CD4-positive, alpha-beta T cell (primary cell): Measurements from ENCODE around the gene MEF2A. TPM values are rescaled to one million over a fixed set of nuclear protein-coding genes. Genes with fewer than 3 reads are reported as not detected.
A peak's percentile ranks its signal among the peaks of the same experiment; 100 is the strongest.

Source experiments
- ATAC-seq: fragments of 200-7000 bp; cut with Tn5 transposase; one replicate; pipeline ENCODE4 v1.10.0; 2022; ENCODE audit warnings: mild to moderate bottlenecking; ENCODE audit not compliant: poor library complexity
- CTCF ChIA-PET: fragments of 350-600 bp; sonication (Branson Sonifier 250); formaldehyde crosslinking; loops from one replicate; lab custom pipeline; 2021; ENCODE audit warnings: antibody characterized with exemption, inconsistent platforms; lab: Charles Lee
- POLR2A ChIA-PET: fragments of 350-600 bp; sonication (Branson Sonifier 250); formaldehyde crosslinking; loops from one replicate; lab custom pipeline; 2021; ENCODE audit warnings: antibody characterized with exemption, inconsistent platforms; lab: Charles Lee
- DNase-seq, 14 experiments: peaks; one replicate each; pipeline ENCODE4 v3.0.0-alpha.2; 2013 to 2020; ENCODE audit warnings: mixed read lengths in 2 of 14
- H3K27ac ChIP-seq, 2 donors: one replicate each; pipeline versions ENCODE4 v1.5.1 to v1.7.0; 2013; ENCODE audit warnings: low read length in 2 of 2, low read depth in 1 of 2, mild to moderate bottlenecking in 1 of 2
- H3K27me3 ChIP-seq, 2 experiments: 1 replicate in 1 of 2; 2 replicates in 1 of 2; pipeline versions ENCODE4 v1.6.1 to v1.7.0; 2013; ENCODE audit warnings: low read length in 2 of 2, control low read depth in 1 of 2, mild to moderate bottlenecking in 1 of 2, moderate library complexity in 1 of 2; ENCODE audit not compliant: insufficient read depth in 2 of 2, control insufficient read depth in 1 of 2
- H3K36me3 ChIP-seq: one replicate; pipeline ENCODE4 v1.6.1; 2013; ENCODE audit warnings: low read length, control low read depth; ENCODE audit not compliant: insufficient read depth
- H3K4me1 ChIP-seq: one replicate; pipeline ENCODE4 v1.6.1; 2013; ENCODE audit warnings: low read length, control low read depth; ENCODE audit not compliant: insufficient read depth
- H3K4me3 ChIP-seq: one replicate; pipeline ENCODE4 v1.5.1; 2013; ENCODE audit warnings: mild to moderate bottlenecking, low read length, moderate library complexity
- H3K9me3 ChIP-seq, 2 experiments: 1 replicate in 1 of 2; 2 replicates in 1 of 2; pipeline versions ENCODE4 v1.6.1 to v1.7.0; 2013; ENCODE audit warnings: low read length in 2 of 2, mild to moderate bottlenecking in 2 of 2, control low read depth in 1 of 2, moderate library complexity in 1 of 2; ENCODE audit not compliant: control insufficient read depth in 1 of 2, insufficient read depth in 1 of 2
- H3K27ac Mint-ChIP-seq: one replicate; pipeline ENCODE4 v1.8.0; 2020; ENCODE audit warnings: mixed read lengths
- H3K27me3 Mint-ChIP-seq: one replicate; pipeline ENCODE4 v1.8.0; 2021; ENCODE audit warnings: mixed read lengths
- H3K36me3 Mint-ChIP-seq: one replicate; pipeline ENCODE4 v1.8.0; 2021; ENCODE audit warnings: low read depth, mixed read lengths
- H3K4me1 Mint-ChIP-seq: one replicate; pipeline ENCODE4 v1.8.0; 2021; ENCODE audit warnings: low read depth, mixed read lengths
- H3K4me3 Mint-ChIP-seq: one replicate; pipeline ENCODE4 v1.8.0; 2020; ENCODE audit warnings: mild to moderate bottlenecking, mixed read lengths
- H3K9me3 Mint-ChIP-seq: one replicate; pipeline ENCODE4 v1.8.0; 2020; ENCODE audit warnings: mixed read lengths
- CTCF ChIP-seq: fragments of 200-600 bp; IDR thresholded peaks from one replicate; pipeline ENCODE4 v1.8.0; 2022; ENCODE audit warnings: antibody characterized with exemption, mild to moderate bottlenecking
- intact Hi-C, 2 experiments: fragments of 100-400 bp; cut with DNase I in 1 of 2; cut with micrococcal nuclease in 1 of 2; formaldehyde crosslinking; loops; one replicate each; pipeline versions ENCODE4 v1.15.1 to v1.9.0; 2023 to 2025; cut with DNase I, micrococcal nuclease
- total RNA-seq, 174 experiments: library from RNA in 2 of 174; stranded (reverse) in 2 of 174; gene quantifications; one replicate each; pipeline ENCODE4 v1.2.3 and lab custom pipeline; 2021 to 2026

MEF2A gene
- total RNA-seq, 2 experiments from 2014 or later: 23.2 to 24.9 TPM

GRCh38 chr15:99711625-99712024 lies 145.8 kb downstream of the MEF2A start:
- no peaks in the 10 kb centered on the region for H3K27me3 Mint-ChIP-seq
- intact Hi-C loops: no loop called here
- peaks cover 30% of the 10 kb centered on the region for H3K4me1 Mint-ChIP-seq
- Histone ChIP-seq H3K9me3 (no peaks in the 10 kb centered on the region), H3K36me3 (peaks cover 42% of the 10 kb centered on the region), H3K27ac (no peak overlapping the region), H3K4me1 (peaks cover 10% of the 10 kb centered on the region), H3K27me3 (no peaks in the 10 kb centered on the region), H3K4me3 (no peak overlapping the region)
- no peak for ATAC-seq
- no peak for TF ChIP-seq CTCF
- H3K36me3 Mint-ChIP-seq: peaks cover 67% of the 10 kb centered on the region
- no peak for DNase-seq
- CTCF ChIA-PET: no interaction called here
- no peak overlapping the region for H3K4me3 Mint-ChIP-seq
- no peak overlapping the region for H3K27ac Mint-ChIP-seq
- POLR2A ChIA-PET: no interaction called here
- H3K9me3 Mint-ChIP-seq: no peaks in the 10 kb centered on the region

GRCh38 chr15:99712415-99712814 lies 146.6 kb downstream of the MEF2A start:
- TF ChIP-seq CTCF: no peak
- H3K4me1 ChIP-seq: peaks cover 3% of the 10 kb centered on the region
- POLR2A ChIA-PET: no interaction called here
- CTCF ChIA-PET: no interaction called here
- Mint-ChIP-seq H3K27me3 (no peaks in the 10 kb centered on the region), H3K36me3 (peaks cover 64% of the 10 kb centered on the region), H3K4me1 (peaks cover 22% of the 10 kb centered on the region), H3K27ac (no peak overlapping the region), H3K4me3 (no peak overlapping the region), H3K9me3 (no peaks in the 10 kb centered on the region)
- H3K27ac ChIP-seq: no peak overlapping the region
- intact Hi-C loops: no loop called here
- no peaks in the 10 kb centered on the region for H3K9me3 ChIP-seq
- peak in 1 of 14 experiments; percentile 10 for DNase-seq
- H3K27me3 ChIP-seq: no peaks in the 10 kb centered on the region
- H3K36me3 ChIP-seq: peaks cover 42% of the 10 kb centered on the region
- H3K4me3 ChIP-seq: no peak overlapping the region
- ATAC-seq: no peak

- H3K36me3 Mint-ChIP-seq: peaks cover 28% of the 10 kb centered on the region
- no peak overlapping the region for H3K27ac Mint-ChIP-seq
- no peaks in the 10 kb centered on the region for H3K9me3 Mint-ChIP-seq
- H3K27me3 ChIP-seq: no peaks in the 10 kb centered on the region
- DNase-seq (no peak), ATAC-seq (no peak)
- peaks cover 29% of the 10 kb centered on the region for H3K4me1 Mint-ChIP-seq
- H3K36me3 ChIP-seq: peaks cover 26% of the 10 kb centered on the region
- TF ChIP-seq CTCF: no peak
- no peaks in the 10 kb centered on the region for H3K27me3 Mint-ChIP-seq
- H3K4me3 Mint-ChIP-seq: no peak overlapping the region
- no peak overlapping the region for H3K4me3 ChIP-seq
- peaks cover 22% of the 10 kb centered on the region for H3K4me1 ChIP-seq
- ChIA-PET CTCF (interaction anchor here (3.4 kb wide), 1 partner anchor 12 kb away, joined by 16 read pairs; no protein-coding TSS in a partner anchor), POLR2A (interaction anchor here (0.6 to 2.5 kb wide), 3 partner anchors 12 to 459 kb away, joined by 3 to 13 read pairs (median 5); partner anchors contain the start of gene LYSMD4)
- H3K9me3 ChIP-seq: no peaks in the 10 kb centered on the region
- intact Hi-C loops: no loop called here
- H3K27ac ChIP-seq: no peak overlapping the region
Measured at GRCh38 chr15:99716540-99717095, 150.8 kb downstream of the MEF2A start.
